GM18870 (cell line): Measurements from ENCODE around the gene PEAK1.
"Not testable (repeated sequence)": the region's sequence is repeated elsewhere in the genome, so short reads cannot be mapped to it uniquely, and the experiment has no call there.

Experiments used
- ATAC-seq: cut with Tn5 transposase; IDR thresholded peaks from one replicate; pipeline ENCODE4 v1.9.1; 2021; ENCODE audit warnings: moderate library complexity; ENCODE audit not compliant: unreplicated experiment

Gene PEAK1

DNA sequence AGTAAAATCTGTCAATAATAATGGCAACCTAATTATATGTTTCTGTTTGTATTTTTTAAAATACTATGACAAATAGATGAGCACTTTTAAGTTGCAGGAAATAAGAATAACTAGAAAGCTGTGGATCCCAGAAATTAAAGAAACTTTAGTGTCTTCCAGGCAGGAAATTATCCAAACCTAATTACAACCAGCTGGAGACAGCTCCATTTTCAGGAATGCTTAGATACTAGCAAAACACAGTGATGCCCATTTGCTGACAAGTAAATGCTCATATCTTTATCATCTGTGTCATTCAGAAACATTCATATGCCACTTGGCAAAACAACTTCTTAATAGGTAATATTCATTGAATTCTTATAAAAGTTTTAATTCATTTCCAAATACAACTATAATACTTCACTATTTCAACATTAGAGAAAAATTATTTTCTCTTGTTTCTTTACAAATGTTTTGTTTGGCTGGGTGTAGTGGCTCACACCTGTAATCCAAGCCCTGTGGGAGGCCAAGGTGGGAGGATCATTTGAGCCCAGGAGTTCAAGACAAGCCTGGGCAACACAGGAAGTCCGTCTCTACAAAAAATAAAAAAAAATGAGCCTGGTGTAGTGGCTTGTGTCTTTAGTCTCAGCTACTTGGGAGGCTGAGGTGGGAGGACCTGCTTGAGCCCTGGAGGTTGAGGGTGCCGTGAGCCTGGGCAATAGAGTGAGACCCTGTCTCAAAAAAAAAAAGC lies 179.9 kb downstream of the PEAK1 start:
- no peak for ATAC-seq

DNA sequence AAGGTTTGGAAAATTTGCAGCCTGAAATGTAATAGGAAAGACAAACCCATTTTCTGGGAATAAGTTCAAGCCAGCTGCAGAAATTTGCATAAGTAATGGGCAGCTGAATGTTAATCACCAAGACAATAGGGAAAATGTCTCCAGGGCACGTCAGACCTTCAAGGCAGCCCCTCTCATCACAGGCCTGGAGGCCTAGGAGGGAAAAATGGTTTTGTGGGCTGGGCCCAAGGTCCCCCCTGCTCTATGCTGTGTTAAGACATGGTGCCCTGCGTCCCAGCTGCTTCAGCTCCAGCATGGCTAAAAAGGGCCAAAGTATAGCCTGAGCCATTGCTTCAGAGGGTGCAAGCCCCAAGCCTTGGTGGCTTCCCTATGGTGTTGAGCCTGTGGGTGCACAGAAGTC lies 184.3 kb downstream of the PEAK1 start:
- no peak for ATAC-seq

DNA sequence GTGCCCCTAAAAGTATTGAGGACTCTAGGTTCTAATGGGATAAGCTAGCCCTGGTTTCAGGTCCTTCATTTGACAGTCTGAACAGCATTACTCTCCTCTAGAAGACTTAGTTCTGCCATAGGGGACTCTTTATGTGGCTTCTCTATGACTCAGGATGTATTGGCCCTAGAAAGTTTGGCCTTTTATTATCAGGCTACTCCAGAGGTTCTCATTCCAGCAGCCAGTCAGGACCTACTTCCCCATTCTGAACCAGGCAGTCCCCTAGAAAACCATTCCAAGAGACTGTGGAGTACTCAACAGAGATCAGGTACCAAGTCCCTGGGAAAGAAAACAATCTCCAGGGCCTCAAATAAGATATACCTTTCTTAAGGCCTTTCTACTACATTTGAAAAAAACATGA lies 191.1 kb downstream of the PEAK1 start:
- no peak for ATAC-seq

DNA sequence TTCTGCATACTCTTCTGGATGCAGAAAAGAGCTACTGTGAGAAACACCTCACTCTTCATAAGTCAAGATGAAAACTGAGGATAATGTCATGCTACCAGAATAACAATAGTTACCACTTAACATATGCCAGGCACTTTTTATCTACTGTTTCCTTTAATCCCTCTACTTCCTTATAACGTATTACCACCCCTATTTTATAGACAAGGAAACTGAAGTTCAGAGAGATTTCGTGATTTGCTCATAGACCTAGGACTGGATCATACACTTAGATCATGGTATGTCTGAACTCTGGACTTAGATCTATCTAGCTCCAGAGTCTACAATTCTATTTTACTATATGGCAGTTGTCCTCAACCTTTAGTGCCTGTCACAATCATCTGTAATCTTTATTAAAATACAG lies 193.3 kb downstream of the PEAK1 start:
- no peak for ATAC-seq

DNA sequence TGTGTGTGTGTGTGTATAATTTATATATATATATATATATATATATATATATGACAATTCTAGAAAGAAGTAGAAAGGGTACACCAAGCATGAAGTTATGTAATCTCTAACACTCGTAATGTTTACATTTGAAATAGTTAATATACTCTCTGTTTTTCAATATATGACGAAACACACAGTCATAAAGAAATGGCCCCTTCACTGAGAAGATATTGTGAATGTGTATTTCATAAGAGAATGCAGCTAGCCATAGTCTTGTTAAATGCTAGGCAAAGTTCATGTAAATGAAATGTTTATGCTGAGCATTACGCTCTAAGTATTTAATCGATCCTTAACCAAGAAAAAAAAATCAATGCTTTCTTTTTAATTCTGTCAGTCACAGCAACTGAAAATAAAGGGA lies 194.3 kb downstream of the PEAK1 start:
- ATAC-seq = no peak

DNA sequence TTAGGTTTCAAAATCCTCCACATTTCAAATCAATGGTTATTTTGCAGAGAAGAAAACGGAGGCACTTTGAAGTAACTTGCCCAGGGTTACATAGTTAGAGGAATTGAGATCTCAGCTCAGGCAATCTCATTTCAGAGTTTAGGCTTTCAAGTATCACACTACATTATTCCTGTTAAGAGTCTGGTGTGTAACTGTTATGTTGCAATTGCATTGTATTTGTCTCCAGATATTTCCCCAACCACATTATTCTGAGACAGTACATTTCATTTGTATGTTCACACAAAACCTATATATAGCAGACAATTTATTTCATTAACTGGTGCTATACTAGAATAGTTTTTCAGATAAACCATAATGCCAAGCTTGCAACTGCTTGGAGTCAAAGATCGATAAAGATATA lies 194.8 kb downstream of the PEAK1 start:
- ATAC-seq = no peak

DNA sequence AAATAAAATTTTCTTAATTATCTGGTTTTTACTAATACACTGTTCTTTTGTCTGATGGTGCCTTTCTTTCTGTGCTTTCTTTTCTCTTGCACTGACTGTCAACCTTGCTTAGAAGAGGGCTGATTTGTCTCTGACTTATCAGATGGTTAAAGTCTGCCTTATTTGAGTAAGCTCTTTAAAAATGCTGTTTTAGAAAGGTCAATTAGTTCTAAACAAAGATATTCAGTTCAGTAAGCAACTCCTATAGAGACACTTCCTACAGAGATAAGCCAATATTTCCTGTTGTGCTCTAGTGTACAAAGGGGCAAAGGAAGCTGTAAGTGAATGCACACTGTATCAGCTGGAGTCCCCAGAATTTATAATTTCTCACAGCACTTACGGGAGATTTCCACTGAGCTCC lies 195.6 kb downstream of the PEAK1 start:
- ATAC-seq = no peak

DNA sequence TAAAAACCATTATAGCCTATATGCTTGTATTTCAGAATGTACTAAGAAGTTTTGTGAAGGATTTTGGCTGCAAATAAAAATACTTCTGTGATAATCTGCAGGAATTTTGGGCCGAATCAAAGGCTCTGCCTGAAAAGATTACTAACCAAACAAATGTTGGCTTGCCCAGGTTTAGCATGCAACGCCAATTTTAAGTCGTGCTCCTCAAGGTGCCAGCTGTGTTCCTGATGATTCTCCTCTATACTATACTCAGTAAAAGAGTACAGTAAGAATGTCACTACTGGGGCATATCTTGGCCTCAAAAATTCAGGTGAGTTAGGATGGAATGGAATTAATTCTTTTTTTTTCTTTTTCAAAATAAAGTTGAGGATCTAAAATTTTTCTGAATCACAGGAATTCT lies 198.2 kb downstream of the PEAK1 start:
- no peak for ATAC-seq

DNA sequence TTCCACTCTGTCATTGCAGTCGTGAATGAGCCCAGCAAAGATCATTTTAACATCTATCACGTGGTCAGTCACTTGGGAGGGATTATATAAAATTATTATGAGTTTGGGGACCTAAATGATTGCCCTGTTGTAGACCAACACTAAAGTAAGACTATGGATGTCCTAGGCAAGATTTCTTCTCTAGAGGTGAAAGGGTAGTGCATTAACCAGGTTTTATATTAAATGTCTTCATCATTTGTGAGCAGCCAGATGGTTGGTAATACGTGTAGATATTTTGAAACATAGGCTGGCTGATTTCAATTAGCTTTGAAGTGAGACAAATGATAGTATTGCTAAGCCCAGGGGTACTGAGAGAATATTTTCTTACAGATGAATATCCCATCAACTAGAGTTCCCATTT lies 198.7 kb downstream of the PEAK1 start:
- no peak for ATAC-seq

DNA sequence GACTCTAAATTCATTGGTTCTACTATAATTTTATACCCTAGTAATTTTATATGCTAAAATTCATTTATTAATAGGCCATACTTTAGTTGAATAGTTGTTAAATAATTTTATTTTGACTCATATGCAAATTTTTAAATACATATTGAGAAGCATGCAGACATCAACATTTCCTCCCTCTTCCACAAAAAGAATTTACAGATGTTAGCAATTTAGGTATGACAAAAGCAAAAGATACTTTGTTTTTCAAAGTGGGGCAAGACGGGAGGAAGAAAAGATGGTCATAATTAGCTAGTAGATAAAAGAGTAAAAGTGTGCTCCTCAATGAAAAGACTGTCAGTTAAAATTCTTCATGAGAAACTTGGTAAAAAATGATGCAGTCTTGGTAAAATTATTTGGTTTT lies 200.1 kb downstream of the PEAK1 start:
- no peak for ATAC-seq

DNA sequence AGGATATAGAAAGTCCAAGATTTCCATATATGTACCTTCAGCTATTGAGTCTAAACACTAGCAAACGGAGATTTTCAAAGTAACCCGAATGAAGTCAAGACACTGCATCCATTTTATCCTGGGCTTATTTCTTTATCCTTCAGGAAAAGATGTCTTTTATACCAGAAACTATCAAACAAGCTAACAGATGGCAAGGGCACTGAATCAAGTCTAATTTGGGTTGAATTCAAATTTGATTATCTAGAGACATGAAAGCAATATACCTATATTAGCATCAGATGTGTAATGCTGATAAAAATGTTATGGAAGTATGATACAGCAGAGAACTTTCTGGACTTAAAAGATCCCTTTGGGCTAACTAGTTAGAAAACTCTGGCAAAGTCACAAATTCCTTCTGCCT lies 210.7 kb downstream of the PEAK1 start:
- ATAC-seq = no peak

DNA sequence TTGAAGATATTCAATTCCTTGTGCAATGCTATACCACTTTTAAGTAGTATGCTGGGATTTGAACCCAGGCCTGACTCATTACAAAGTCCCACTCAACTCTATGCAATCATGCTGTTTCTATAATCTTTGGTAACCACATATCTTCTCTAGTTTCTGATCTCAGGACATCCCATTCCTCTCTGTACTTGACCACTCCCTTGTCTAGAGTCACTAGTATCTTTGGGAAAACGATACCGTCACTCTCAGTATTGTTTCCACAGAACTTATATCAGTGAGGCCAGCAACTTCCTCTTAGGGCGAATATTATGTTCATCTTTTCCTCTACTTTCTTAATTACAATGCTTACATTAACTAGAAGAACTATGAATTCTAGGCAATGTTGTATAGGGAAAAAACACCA lies 211.7 kb downstream of the PEAK1 start:
- ATAC-seq = no peak

DNA sequence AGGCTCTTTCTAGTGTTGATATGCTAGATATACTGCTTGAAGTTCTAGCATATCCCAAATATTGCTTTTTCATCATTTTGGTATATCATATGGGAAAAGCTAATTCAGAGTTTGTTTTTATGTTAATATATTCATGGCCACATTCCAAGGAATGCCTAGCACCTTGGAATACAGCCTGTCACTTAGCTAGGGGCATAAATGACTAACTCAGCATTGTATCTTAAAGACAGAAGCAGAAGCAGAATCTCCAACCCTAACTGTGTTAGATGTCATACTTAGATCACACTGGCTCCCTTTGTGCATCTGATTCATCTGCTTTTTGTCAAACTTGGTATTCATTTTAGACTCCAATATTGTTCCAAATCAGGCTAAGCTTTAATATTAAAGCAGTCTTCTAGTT lies 218.2 kb downstream of the PEAK1 start:
- ATAC-seq = no peak

DNA sequence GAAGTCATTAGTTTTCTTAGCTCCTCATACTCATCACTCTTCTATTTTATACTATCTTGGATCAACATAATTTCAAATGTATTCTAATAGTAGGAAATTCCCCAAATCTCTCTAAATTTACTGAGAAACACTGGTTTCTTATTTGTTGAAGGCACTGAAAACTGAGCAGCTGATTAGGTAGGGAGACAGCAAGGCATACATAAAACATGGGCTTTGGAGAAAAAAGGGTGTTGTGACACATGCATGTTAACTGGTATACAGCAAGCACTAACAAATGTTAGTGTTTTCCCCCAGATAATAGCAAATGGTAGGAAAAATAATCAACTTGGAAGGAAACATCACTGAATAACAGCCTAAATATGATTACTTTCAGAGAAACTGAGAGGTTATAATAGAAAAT lies 223.5 kb downstream of the PEAK1 start:
- no peak for ATAC-seq

DNA sequence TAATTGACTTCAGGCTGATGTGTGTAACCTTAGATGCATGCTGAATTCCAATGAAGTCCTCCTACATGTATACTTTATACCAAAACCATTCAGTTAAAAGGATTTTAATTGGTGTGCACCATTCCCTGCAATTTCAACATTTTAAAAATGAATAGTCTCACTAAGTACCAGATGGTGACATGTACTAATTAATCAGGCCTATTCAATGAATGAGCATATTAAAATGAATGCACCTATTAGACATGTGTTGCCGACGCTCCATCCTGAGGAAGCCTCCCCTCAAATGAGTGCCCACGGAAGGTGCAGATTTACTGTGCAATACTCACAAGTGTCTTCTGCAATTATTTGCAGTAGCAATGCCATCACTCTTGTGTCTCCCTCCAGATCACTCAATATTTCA lies 224.3 kb downstream of the PEAK1 start:
- ATAC-seq = no peak

DNA sequence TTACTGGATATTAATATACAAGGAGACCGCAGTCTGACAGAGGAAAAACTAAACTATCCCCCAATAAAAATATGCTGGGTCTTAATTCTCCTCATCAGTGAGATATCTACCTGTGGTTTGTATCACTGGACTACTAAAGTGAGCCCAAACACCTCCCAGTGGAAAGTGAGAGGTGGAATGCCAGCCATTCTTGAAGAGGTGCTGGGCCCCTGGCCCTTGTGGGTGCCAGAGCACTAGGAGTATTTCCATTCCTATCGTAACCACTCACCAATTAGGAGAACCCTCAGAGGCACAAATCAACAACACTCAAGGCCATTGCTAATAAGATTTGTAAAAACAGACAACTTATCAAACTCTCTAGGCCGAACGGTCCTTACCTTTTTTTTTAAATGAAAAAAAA lies 227.5 kb downstream of the PEAK1 start:
- ATAC-seq = no peak

DNA sequence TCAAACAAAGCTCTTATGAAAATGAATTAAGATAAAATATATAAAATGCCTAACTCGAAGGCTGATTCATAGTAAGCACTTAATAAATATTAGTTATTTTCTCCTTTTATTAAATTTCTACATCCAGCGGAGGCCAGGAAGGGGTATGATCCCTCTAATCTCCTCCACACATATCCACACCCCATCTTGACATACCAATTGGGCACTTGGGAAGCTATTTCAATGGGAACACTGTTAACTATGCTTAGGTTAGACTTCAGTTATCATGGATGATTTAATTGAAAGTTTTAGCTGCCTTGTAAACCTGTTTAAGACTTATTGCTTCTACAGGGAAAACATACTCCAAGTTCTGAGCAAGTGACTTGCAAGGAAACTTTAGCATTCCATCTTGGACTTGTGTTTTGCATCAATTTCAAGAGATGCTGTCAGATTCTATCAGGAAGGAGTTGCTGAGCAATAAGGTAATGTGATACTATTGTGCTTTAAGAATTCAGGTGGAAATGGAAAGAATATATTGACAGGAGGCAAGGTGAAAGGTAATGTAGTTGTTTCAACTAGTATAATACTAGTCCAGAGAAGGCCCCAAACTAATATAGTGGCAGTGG lies 228.6 kb downstream of the PEAK1 start:
- ATAC-seq = no peak

DNA sequence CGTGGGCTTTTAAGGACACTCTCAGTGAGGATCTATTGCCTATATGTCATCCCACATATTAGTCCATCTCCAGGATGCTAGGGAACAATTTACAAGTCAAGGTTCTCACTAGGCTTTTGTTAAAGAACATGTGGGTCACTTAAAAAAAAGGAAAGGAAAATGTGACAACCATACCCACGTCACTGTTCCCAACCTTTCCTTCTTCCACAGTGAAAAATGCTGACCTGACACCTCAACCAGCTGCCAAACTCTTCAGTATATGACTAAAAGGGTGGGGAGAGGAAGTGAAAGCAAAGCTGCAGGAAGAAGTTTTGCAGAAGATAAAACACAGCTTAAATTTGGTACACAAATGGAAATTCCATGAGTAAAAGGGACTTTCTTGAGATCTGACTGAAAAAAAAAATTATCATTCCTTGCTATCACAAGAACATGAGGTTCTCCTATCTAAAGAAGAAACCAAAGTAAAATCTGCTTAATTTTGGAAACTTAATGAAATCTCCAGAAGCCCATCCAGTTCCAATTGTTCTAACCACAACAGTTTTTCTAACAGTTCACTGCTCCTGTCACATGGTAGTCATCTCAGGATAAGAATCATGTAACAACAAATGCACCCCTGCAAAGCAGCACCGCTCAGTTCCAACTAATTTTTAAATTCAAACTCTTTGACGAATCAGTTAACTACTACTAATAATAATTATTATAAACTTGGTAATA lies 232.0 kb downstream of the PEAK1 start:
- no peak for ATAC-seq

DNA sequence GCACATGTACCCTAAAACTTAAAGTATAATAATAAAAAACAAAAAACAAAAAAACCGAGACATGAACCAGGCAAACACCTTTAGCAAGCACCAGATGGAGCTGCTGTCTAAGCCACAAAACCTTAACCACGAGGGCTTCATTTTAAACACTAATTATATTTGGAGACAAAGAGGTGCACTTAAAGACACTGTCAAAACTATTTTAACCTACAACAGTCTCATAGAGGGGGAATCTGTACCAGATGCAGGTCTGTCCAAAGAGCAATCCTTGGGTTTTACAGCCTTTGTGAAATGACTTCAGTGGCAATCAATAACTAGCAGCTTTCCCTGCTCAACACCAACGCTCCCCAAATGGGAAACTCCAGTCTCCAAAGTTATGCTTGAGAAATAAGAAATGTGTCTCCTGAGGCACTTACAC lies 233.3 kb downstream of the PEAK1 start:
- no peak for ATAC-seq

DNA sequence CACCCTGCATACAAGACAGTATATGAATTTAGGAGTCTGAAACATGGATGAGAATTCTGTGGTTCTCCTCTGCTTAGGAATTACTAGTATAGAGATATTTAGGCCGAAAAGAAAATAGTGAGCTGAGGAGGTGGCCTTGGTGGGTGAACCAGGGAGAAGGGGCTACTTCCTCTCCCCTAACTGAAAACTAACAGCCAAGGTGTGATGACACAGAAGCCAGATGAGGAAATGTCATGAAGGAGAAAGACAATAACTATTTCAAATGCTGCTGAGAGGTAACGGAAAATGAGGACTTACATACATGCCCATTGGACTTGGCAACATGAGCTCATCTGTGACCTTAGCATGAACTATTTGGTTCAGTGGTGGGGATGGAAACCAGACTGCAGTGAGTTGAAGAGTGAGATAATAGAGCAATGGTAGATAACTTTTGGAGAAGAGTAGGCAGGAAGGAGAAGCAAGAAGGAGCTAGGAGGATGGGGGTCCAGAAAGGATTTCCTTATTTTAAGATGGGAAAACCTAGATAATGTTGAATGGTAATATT lies 234.6 kb downstream of the PEAK1 start:
- no peak for ATAC-seq

DNA sequence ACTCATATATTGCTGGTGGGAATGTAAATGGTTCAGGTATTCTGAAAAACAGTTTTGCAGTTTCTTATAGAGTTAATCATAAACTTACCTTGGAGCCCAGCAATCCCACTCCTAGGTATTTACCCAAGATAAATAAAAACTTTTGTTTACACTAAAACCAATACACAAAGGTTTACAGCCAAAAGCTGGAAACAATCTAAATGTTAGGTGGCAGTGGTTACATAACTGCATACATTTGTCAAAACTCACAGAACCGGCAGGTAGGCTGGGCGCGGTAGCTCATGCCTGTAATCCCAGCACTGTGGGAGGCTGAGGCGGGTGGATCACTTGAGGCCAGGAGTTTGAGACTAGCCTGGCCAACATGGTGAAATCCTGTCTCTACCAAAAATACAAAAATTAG lies 235.6 kb downstream of the PEAK1 start:
- not testable (repeated sequence) for ATAC-seq

DNA sequence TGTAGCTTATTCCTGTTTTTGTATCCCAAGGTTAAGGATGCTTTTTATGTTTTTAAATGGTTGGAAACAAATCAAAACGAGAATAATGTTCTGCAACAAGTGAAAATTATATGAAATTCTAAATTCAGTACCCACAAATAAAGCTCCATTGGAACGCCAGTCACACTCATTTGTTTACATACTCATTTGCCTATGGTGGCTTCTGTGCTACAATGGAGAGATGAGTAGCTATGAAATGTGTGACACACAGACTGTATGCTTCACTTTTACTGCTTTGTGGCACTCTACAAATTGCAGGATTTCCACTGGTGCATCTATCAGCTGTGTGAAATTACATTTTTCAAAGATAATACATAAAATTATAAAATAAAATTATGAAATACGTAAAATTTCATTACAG lies 236.8 kb downstream of the PEAK1 start:
- no peak for ATAC-seq
